C4-2B (cell line): Measurements from ENCODE around the gene LRRC3C.

Experiments used
- H3K27ac ChIP-seq: fragments of 450-650 bp; 2 replicates; pipeline ENCODE4 v1.5.1; 2017
- CTCF ChIP-seq: fragments of 450-650 bp; conservative IDR thresholded peaks from 2 replicates; pipeline ENCODE4 v1.5.1; 2017; ENCODE audit warnings: mild to moderate bottlenecking
- ZFX ChIP-seq: fragments of 450-650 bp; IDR thresholded peaks from 2 replicates; pipeline ENCODE4 v1.6.1; 2017

LRRC3C gene

GRCh38 chr17:39920218-39921210 lies 7.0 kb upstream of the LRRC3C start:
- no peak overlapping the region for H3K27ac ChIP-seq
- TF ChIP-seq CTCF, result no peak
- TF ChIP-seq ZFX, result no peak

GRCh38 chr17:39921323-39921722 lies 6.2 kb upstream of the LRRC3C start:
- TF ChIP-seq ZFX, result no peak
- no peak for TF ChIP-seq CTCF
- no peak overlapping the region for H3K27ac ChIP-seq

DNA sequence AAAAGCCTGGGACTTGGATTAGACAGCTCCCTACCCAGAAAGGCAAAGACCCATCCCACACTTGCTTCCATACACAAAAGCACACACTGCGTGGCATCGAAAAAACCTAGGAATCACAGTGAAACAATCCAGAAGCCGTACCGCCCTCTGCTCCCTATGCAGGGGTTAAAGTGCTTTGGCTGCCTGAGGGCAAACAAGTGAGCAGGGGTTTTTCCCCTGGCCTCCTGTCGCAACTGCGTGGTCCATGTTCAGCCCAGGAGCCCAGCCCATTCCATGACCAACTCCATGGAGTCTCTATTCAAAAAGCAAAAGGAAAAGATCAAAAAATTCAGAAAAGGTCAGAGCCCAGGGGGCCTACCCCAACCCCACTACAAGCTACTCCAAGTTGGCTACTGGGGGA lies 5.5 kb upstream of the LRRC3C start:
- TF ChIP-seq CTCF (no peak), ZFX (no peak)
- no peak overlapping the region for H3K27ac ChIP-seq

DNA sequence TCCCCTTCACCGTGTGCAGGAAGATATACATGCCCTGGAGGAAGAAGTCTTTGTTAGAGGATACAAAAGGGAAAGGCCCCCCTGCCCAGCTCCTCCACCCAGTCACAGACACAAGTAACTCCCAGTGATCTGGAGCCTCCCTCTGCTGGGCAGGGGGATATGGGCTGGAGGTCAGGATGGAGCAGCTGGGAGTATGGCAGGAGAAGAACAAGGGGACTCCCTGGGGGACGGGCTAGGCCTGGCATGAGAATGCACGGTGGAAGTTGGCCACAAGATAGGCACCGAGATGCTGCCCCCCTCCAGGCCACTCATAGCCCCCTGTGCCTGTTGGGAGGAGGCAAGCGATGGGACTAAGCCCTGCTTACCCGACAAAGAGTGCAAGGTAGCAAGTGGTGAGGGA lies 4.3 kb upstream of the LRRC3C start:
- TF ChIP-seq ZFX (no peak), CTCF (no peak)
- no peak overlapping the region for H3K27ac ChIP-seq

- TF ChIP-seq CTCF (no peak; the same call in 1 of the 2 replicates), ZFX (no peak)
- H3K27ac ChIP-seq, result no peak overlapping the region
Observed at GRCh38 chr17:39923836-39924690, 3.5 kb upstream of the LRRC3C start.

- H3K27ac ChIP-seq, result no peak overlapping the region
- TF ChIP-seq CTCF (no peak; the same call in 1 of the 2 replicates), ZFX (no peak)
Observed at GRCh38 chr17:39924691-39925055, 2.9 kb upstream of the LRRC3C start.
